22Rv1 (cell line): Measurements from ENCODE around the gene PLA2G12A.

Source experiments
- CTCF ChIP-seq: fragments of 450-650 bp; IDR thresholded peaks from 2 replicates; pipeline ENCODE4 v1.5.1; 2017; ENCODE audit warnings: mild to moderate bottlenecking
- ZFX ChIP-seq: fragments of 450-650 bp; IDR thresholded peaks from 2 replicates; pipeline ENCODE4 v1.6.1; 2017; ENCODE audit warnings: antibody characterized with exemption, borderline replicate concordance

- TF ChIP-seq CTCF, result no peak
- TF ChIP-seq ZFX, result no peak
Observed at GRCh38 chr4:109745830-109746229, 16.0 kb upstream of the PLA2G12A start.
